Spleen (tissue), 11 donors: ENCODE measurements around the gene PTPRT. TPM values are rescaled to one million over a fixed set of nuclear protein-coding genes. Genes with fewer than 3 reads are reported as not detected.

Experiments
- DNase-seq: peaks from one replicate; pipeline ENCODE4 v3.0.0-alpha.2; 2020
- H3K27ac ChIP-seq, 8 donors: fragments of 200-600 bp; sonication (generic) in 7 of 8; 1 replicate in 4 of 8; 2 replicates in 4 of 8; pipeline versions ENCODE4 v1.5.0 to v1.8.0; 2016 to 2021; ENCODE audit warnings: inconsistent platforms in 4 of 8, mild to moderate bottlenecking in 4 of 8, moderate library complexity in 1 of 8
- H3K27me3 ChIP-seq, 7 donors: fragments of 200-600 bp; sonication (generic) in 6 of 7; replicated peaks in 1 of 7; 1 replicate in 4 of 7; 2 replicates in 3 of 7; pipeline versions ENCODE4 v1.5.0 to v1.8.0; 2016 to 2021; ENCODE audit warnings: inconsistent platforms in 3 of 7, mild to moderate bottlenecking in 1 of 7
- H3K36me3 ChIP-seq, 6 donors: fragments of 200-600 bp; sonication (generic) in 5 of 6; 1 replicate in 4 of 6; 2 replicates in 2 of 6; pipeline versions ENCODE4 v1.5.0 to v1.8.0; 2016 to 2021; ENCODE audit warnings: inconsistent platforms in 2 of 6
- H3K4me1 ChIP-seq, 6 donors: fragments of 200-600 bp; sonication (generic) in 5 of 6; 1 replicate in 3 of 6; 2 replicates in 3 of 6; pipeline versions ENCODE4 v1.5.0 to v1.8.0; 2016 to 2021; ENCODE audit warnings: inconsistent platforms in 3 of 6
- H3K4me3 ChIP-seq, 8 donors: fragments of 200-600 bp; sonication (generic) in 7 of 8; 1 replicate in 4 of 8; 2 replicates in 4 of 8; pipeline versions ENCODE4 v1.5.0 to v1.8.0; 2016 to 2021; ENCODE audit warnings: inconsistent platforms in 4 of 8, mild to moderate bottlenecking in 4 of 8, moderate library complexity in 2 of 8
- H3K9me3 ChIP-seq, 8 donors: fragments of 200-600 bp; sonication (generic) in 7 of 8; 1 replicate in 4 of 8; 2 replicates in 4 of 8; pipeline versions ENCODE4 v1.5.0 to v1.8.0; 2016 to 2021; ENCODE audit warnings: inconsistent platforms in 4 of 8
- POLR2A ChIP-seq, 3 donors: fragments of 450-650 bp; IDR thresholded peaks; one replicate each; pipeline ENCODE4 v1.5.1; 2017; ENCODE audit warnings: antibody characterized with exemption in 3 of 3, mild to moderate bottlenecking in 1 of 3
- POLR2AphosphoS5 ChIP-seq, 3 donors: sonication (generic); formaldehyde crosslinking; IDR thresholded peaks; one replicate each; pipeline ENCODE4 v1.5.1; 2017; ENCODE audit warnings: antibody characterized with exemption in 3 of 3
- WGBS, 5 donors: extraction: QIAGEN DNeasy Blood & Tissue Kit in 3 of 5; methylation state at CpG; one replicate each; pipeline versions ENCODE4 v1.1.5 to v1.1.7; 2013 to 2018; 5-methylcytosine and 5-hydroxymethylcytosine counted together
- intact Hi-C: fragments of 100-400 bp; cut with DNase I; formaldehyde crosslinking; loops from one replicate; pipeline ENCODE4 v1.15.0; 2023; ENCODE audit warnings: low total_unique reads
- polyA plus RNA-seq, 3 donors: library from polyadenylated mRNA; stranded (reverse); fragments of 200-250 nt; gene quantifications; one replicate each; pipeline ENCODE4 v1.2.1, GENCODE V29; 2013
- total RNA-seq, 7 donors: library from RNA; depleted of rRNA in 3 of 7; stranded (reverse); fragments of >200 nt in 3 of 7; fragmentation: NEBNext Ultra II Directional in 4 of 7; extraction: Animal tissue kit (Norgen Biotek cat#: 25700) in 4 of 7; gene quantifications; one replicate each; pipeline versions ENCODE4 v1.1.0 to v1.2.1, GENCODE V29; 2016 to 2021
- TF ChIP-seq, protein P1 (sequence below), 11 experiments: fragments of 200-600 bp in 7 of 11; fragments of 450-650 bp in 4 of 11; sonication (generic) in 4 of 11; IDR thresholded peaks in 8 of 11; conservative IDR thresholded peaks in 3 of 11; 1 replicate in 7 of 11; 2 replicates in 4 of 11; pipeline versions ENCODE4 v1.4.0 to v1.8.0; 2016 to 2021; ENCODE audit warnings: antibody characterized with exemption in 11 of 11, inconsistent platforms in 4 of 11, mild to moderate bottlenecking in 1 of 11
- donor health status: healthy with polysubstance abuse.
- donor health status: DM: no; HTN: no; CAD: no; lungs with moderate emphysema.
- donor health status: DM: no; HTN: no; CAD: no.
- donor health status: Bipolar disorder and iron deficiency.
- donor health status: healthy.
- donor health status: DM: no; HTN: no; CAD: no.
- donor health status: DM: yes; HTN: yes; CAD: no.

PTPRT gene
- total and polyA plus RNA-seq, 10 donors = 0.02 to 4.7 (median 1.2) TPM

- intact Hi-C loops = no loop called here
- Histone ChIP-seq H3K27ac (no peak overlapping the region), H3K36me3 (no peaks in the 10 kb centered on the region), H3K27me3 (no peaks in the 10 kb centered on the region), H3K4me1 (peaks cover 0 to 3% (median 0%) of the 10 kb centered on the region in 6 donors), H3K4me3 (no peak overlapping the region), H3K9me3 (peaks cover 0 to 7% (median 0%) of the 10 kb centered on the region in 8 donors)
- no peak for DNase-seq
- TF ChIP-seq POLR2AphosphoS5 (IDR thresholded peaks at IDR 0.05) (no peak), POLR2A (IDR thresholded peaks at IDR 0.05) (no peak)
- TF ChIP-seq, protein P1, sequence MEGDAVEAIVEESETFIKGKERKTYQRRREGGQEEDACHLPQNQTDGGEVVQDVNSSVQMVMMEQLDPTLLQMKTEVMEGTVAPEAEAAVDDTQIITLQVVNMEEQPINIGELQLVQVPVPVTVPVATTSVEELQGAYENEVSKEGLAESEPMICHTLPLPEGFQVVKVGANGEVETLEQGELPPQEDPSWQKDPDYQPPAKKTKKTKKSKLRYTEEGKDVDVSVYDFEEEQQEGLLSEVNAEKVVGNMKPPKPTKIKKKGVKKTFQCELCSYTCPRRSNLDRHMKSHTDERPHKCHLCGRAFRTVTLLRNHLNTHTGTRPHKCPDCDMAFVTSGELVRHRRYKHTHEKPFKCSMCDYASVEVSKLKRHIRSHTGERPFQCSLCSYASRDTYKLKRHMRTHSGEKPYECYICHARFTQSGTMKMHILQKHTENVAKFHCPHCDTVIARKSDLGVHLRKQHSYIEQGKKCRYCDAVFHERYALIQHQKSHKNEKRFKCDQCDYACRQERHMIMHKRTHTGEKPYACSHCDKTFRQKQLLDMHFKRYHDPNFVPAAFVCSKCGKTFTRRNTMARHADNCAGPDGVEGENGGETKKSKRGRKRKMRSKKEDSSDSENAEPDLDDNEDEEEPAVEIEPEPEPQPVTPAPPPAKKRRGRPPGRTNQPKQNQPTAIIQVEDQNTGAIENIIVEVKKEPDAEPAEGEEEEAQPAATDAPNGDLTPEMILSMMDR (IDR thresholded peaks at IDR 0.05 in 8 of 11, conservative IDR thresholded peaks at IDR 0.05 in 3 of 11) = no peak
- 71 to 91% (median 75%) methylated on average over 2 of the region's 2 CpGs for WGBS, 5 donors
These were observed 229.7 kb downstream of the PTPRT start for GRCh38 chr20:42959996-42960395.

- Histone ChIP-seq H3K4me1 (peaks cover 0 to 3% (median 0%) of the 10 kb centered on the region in 6 donors), H3K9me3 (peaks cover 0 to 7% (median 0%) of the 10 kb centered on the region in 8 donors), H3K36me3 (no peaks in the 10 kb centered on the region), H3K27me3 (no peaks in the 10 kb centered on the region), H3K27ac (no peak overlapping the region), H3K4me3 (no peak overlapping the region)
- TF ChIP-seq, protein P1 (IDR thresholded peaks at IDR 0.05 in 8 of 11, conservative IDR thresholded peaks at IDR 0.05 in 3 of 11) = no peak
- TF ChIP-seq POLR2A (IDR thresholded peaks at IDR 0.05) (no peak), POLR2AphosphoS5 (IDR thresholded peaks at IDR 0.05) (no peak)
- WGBS, 5 donors = 79 to 82% (median 80%) methylated on average over 2 of the region's 2 CpGs
- no peak for DNase-seq
- intact Hi-C loops = no loop called here
These were observed 231.2 kb downstream of the PTPRT start for GRCh38 chr20:42958367-42959069.

DNA sequence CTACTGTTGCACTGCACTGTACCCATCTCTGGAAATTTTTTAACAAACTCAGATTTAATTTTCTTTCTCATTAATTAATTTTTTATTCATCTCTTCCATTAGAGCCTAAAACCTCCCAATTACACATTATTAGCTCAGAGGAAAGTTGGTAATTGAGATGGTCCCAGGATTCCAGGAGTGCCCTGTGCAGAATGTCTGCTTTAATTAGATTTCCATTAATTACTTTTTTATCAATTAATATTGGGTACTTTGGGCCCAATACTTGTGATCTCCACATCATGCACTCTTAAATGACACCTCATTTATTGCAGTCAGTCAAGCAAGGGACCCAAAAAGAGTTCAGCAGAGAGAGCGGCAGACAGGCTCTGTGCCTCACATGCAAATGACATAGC, 232.0 kb downstream of the PTPRT start:
- DNase-seq = no peak

More for the DNA sequence above, 232.0 kb downstream of the PTPRT start:
- intact Hi-C loops = no loop called here
- Histone ChIP-seq H3K36me3 (no peaks in the 10 kb centered on the region), H3K27ac (no peak overlapping the region), H3K4me1 (peaks cover 0 to 3% (median 0%) of the 10 kb centered on the region in 6 donors), H3K4me3 (no peak overlapping the region), H3K9me3 (peaks cover 0 to 7% (median 0%) of the 10 kb centered on the region in 8 donors), H3K27me3 (no peaks in the 10 kb centered on the region)
- TF ChIP-seq, protein P1 (IDR thresholded peaks at IDR 0.05 in 8 of 11, conservative IDR thresholded peaks at IDR 0.05 in 3 of 11) = no peak
- no peak for TF ChIP-seq POLR2AphosphoS5 (IDR thresholded peaks at IDR 0.05)
- WGBS, 5 donors = 79 to 96% (median 87%) methylated on average over 1 of the region's 1 CpG
